A673 (cell line): Measurements from ENCODE around the gene HEBP2. TPM values are rescaled to one million over a fixed set of nuclear protein-coding genes. Genes with fewer than 3 reads are reported as not detected.
A peak's percentile ranks its signal among the peaks of the same experiment; 100 is the strongest.

Experiments used
- BruUV-seq: library from RNA; stranded (reverse); fragments of 400-500 nt; replicated peaks from 2 replicates; lab custom pipeline; 2021; lab: Mats Ljungman, UMichigan
- CTCF ChIA-PET: fragments of 300-600 bp; sonication (Branson Sonifier 250); formaldehyde crosslinking; loops from one replicate; lab custom pipeline; 2022; ENCODE audit warnings: antibody characterized with exemption; lab: Charles Lee
- POLR2A ChIA-PET: fragments of 300-600 bp; sonication (Branson Sonifier 250); formaldehyde crosslinking; loops from one replicate; lab custom pipeline; 2022; ENCODE audit warnings: antibody characterized with exemption; ENCODE audit not compliant: low non-redundant PET; lab: Charles Lee
- DNase-seq: peaks from one replicate; pipeline ENCODE4 v3.0.0-alpha.2; 2015; ENCODE audit warnings: low spot score
- H3K27ac ChIP-seq: fragments of 200-600 bp; sonication (generic); 2 replicates; pipeline ENCODE4 v1.5.1; 2016; ENCODE audit warnings: mixed run types, low read depth, mild to moderate bottlenecking, mixed read lengths, antibody characterized with exemption, low read length; ENCODE audit not compliant: poor library complexity, severe bottlenecking
- H3K27me3 ChIP-seq: fragments of 200-600 bp; sonication (generic); replicated peaks from 2 replicates; pipeline ENCODE4 v1.6.1; 2017; ENCODE audit warnings: mixed run types, low read depth, mild to moderate bottlenecking, mixed read lengths, antibody characterized with exemption, low read length; ENCODE audit not compliant: insufficient read depth, poor library complexity
- H3K36me3 ChIP-seq: fragments of 200-600 bp; sonication (generic); 2 replicates; pipeline ENCODE4 v1.6.1; 2016; ENCODE audit warnings: mixed run types, mild to moderate bottlenecking, mixed read lengths, antibody characterized with exemption, low read length; ENCODE audit not compliant: insufficient read depth, poor library complexity, severe bottlenecking
- H3K4me1 ChIP-seq: fragments of 200-600 bp; sonication (generic); 2 replicates; pipeline ENCODE4 v1.6.1; 2017; ENCODE audit warnings: mixed run types, mild to moderate bottlenecking, mixed read lengths, antibody characterized with exemption, low read length; ENCODE audit not compliant: insufficient read depth, poor library complexity, severe bottlenecking
- H3K4me3 ChIP-seq: fragments of 200-600 bp; sonication (generic); 2 replicates; pipeline ENCODE4 v1.5.1; 2016; ENCODE audit warnings: low read depth, mixed run types, mild to moderate bottlenecking, mixed read lengths, low read length; ENCODE audit not compliant: poor library complexity, severe bottlenecking
- H3K9me3 ChIP-seq: fragments of 200-600 bp; sonication (generic); 2 replicates; pipeline ENCODE4 v1.6.1; 2016; ENCODE audit warnings: mixed run types, low read depth, mild to moderate bottlenecking, mixed read lengths, antibody characterized with exemption, low read length; ENCODE audit not compliant: poor library complexity, severe bottlenecking
- EZH2 ChIP-seq: fragments of 200-600 bp; sonication (generic); IDR thresholded peaks from 2 replicates; pipeline ENCODE4 v1.6.1; 2017; ENCODE audit warnings: borderline replicate concordance, low read depth, mild to moderate bottlenecking, mixed read lengths, antibody characterized with exemption, low read length; ENCODE audit not compliant: poor library complexity, severe bottlenecking
- intact Hi-C: fragments of 100-400 bp; cut with micrococcal nuclease; formaldehyde crosslinking; loops from one replicate; pipeline ENCODE4 v1.10.0; 2022; ENCODE audit not compliant: unreplicated experiment
- total RNA-seq: library from RNA; stranded (reverse); gene quantifications from 2 replicates; pipeline ENCODE4 v1.2.3, GENCODE V29; 2021
- TF ChIP-seq, protein P1 (sequence below): fragments of 300-800, 200-600 bp; sonication (generic); conservative IDR thresholded peaks from 2 replicates; pipeline ENCODE4 v1.5.1; 2017; ENCODE audit warnings: low read depth, mild to moderate bottlenecking, antibody characterized with exemption, low read length, moderate library complexity, mixed read lengths

The HEBP2 gene
- total RNA-seq, 1 experiment from 2014 or later, result 8.7 TPM

DNA sequence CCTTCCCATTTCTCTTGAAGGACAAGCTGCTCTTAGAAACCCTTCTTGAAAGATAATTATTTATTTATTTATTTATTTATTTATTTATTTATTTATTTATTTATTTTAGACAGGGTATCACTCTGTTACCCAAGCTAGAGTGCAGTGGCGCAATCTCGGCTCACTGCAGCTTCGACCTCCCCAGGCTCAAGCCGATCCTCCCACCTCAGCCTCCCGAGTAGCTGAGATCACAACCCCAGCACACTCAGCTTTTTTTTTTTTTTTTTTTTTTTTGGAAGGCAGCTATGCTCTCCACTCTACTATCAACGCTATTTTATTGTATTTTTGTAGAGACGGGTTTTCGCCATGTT lies 1.2 kb upstream of the HEBP2 start:
- intact Hi-C loops, result no loop called here
- Histone ChIP-seq H3K4me3 (peak overlapping the region; percentile 85), H3K36me3 (no peaks in the 10 kb centered on the region), H3K27ac (no peak overlapping the region), H3K9me3 (no peaks in the 10 kb centered on the region), H3K27me3 (no peaks in the 10 kb centered on the region), H3K4me1 (no peaks in the 10 kb centered on the region)
- BruUV-seq, result no TSS peak
- no peak for DNase-seq
- TF ChIP-seq EZH2, result no peak
- TF ChIP-seq, protein P1, sequence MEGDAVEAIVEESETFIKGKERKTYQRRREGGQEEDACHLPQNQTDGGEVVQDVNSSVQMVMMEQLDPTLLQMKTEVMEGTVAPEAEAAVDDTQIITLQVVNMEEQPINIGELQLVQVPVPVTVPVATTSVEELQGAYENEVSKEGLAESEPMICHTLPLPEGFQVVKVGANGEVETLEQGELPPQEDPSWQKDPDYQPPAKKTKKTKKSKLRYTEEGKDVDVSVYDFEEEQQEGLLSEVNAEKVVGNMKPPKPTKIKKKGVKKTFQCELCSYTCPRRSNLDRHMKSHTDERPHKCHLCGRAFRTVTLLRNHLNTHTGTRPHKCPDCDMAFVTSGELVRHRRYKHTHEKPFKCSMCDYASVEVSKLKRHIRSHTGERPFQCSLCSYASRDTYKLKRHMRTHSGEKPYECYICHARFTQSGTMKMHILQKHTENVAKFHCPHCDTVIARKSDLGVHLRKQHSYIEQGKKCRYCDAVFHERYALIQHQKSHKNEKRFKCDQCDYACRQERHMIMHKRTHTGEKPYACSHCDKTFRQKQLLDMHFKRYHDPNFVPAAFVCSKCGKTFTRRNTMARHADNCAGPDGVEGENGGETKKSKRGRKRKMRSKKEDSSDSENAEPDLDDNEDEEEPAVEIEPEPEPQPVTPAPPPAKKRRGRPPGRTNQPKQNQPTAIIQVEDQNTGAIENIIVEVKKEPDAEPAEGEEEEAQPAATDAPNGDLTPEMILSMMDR, result no peak
- CTCF ChIA-PET, result interaction anchor here (0.6 kb wide), 1 partner anchor 95 kb away, joined by 4 read pairs; no protein-coding TSS in a partner anchor
- POLR2A ChIA-PET, result interaction anchor here (0.6 kb wide), 1 partner anchor 292 kb away, joined by 3 read pairs; no protein-coding TSS in a partner anchor

DNA sequence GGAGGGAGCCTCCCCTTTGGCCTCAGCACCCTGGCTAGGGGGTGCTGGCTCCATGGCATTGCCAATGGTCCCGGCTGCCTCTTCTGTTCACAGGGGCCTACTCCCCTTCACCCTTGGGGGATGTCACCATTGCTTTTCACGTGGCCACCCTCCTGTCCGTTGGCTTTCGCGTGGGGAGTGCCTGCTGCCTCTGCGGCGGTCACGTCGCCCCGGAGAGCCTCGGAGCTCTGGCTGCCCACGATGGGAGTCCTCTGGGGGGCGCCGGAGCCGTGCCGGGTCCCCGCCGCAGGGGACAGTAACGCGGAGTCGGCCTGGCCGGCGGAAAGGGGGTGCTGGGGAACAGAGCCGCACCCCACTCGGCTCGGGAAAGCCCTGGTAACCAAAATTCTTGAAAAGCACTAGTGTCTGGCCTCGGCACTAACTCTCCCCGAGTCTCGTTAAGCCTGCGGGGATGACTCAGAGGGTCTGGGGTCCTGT lies 661 bp upstream of the HEBP2 start:
- BruUV-seq, result no TSS peak
- DNase-seq, result peak; percentile 40
- TF ChIP-seq, protein P1, result peak; percentile 60
- TF ChIP-seq EZH2, result no peak
- ChIA-PET POLR2A (no interaction called here), CTCF (no interaction called here)
- Histone ChIP-seq H3K4me3 (peak overlapping the region; percentile 85), H3K4me1 (no peaks in the 10 kb centered on the region), H3K27ac (peak overlapping the region; percentile 58), H3K27me3 (no peaks in the 10 kb centered on the region), H3K9me3 (no peaks in the 10 kb centered on the region), H3K36me3 (no peaks in the 10 kb centered on the region)
- intact Hi-C loops, result no loop called here

DNA sequence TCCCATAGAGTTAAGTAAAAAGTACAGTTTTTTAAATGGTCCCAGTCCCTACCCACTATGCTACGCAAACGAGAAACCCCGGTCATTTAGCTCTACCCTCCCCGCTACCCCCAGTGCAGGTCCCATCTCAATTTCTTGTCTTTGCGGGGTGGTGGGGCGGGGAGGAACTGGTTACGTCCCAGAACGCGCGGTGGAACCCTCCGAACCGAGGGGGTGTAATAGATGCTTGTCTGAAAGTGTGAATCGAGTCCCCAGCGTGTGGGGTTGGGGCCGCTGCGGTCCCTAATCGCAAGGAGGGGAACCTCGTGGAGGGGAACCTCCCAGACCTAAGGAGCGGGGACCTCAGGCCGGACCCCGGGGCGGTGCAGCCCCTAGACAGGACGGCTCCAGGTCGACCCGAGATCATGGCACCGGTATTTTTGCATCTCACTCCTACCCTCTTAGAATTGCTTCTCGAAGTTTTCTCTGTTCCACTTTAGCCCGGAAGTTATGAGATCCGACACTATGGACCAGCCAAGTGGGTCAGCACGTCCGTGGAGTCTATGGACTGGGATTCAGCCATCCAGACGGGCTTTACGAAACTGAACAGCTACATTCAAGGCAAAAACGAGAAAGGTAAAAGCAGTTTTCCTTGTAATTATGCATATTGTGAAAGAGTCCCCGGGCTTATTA lies 779 bp downstream of the HEBP2 start:
- no TSS peak for BruUV-seq
- intact Hi-C loops, result loop anchor here (2.0 kb wide), 1 partner anchor 288 kb away; no protein-coding TSS in a partner anchor
- ChIA-PET POLR2A (no interaction called here), CTCF (no interaction called here)
- Histone ChIP-seq H3K4me1 (no peaks in the 10 kb centered on the region), H3K27me3 (no peaks in the 10 kb centered on the region), H3K27ac (peak overlapping the region; percentile 58), H3K4me3 (peak overlapping the region; percentile 85), H3K36me3 (no peaks in the 10 kb centered on the region), H3K9me3 (no peaks in the 10 kb centered on the region)
- no peak for DNase-seq
- TF ChIP-seq, protein P1, result no peak
- TF ChIP-seq EZH2, result no peak
